Cardiac muscle cell (in vitro differentiated cells and primary cell): ENCODE data around the gene KTN1. TPM values are rescaled to one million over a fixed set of nuclear protein-coding genes. Genes with fewer than 3 reads are reported as not detected.

Experiments
- DNase-seq, 2 donors: peaks; one replicate each; pipeline versions ENCODE4 v3.0.0 to v3.0.0-alpha.2; 2010 to 2017; ENCODE audit warnings: low read depth in 1 of 2, low spot score in 1 of 2
- H3K27ac ChIP-seq: fragments of 200-600 bp; sonication (generic); 2 replicates; pipeline ENCODE4 v1.5.1; 2016
- H3K27me3 ChIP-seq: fragments of 200-600 bp; sonication (generic); 2 replicates; pipeline ENCODE4 v1.6.0; 2016; ENCODE audit warnings: control low read depth
- H3K36me3 ChIP-seq: fragments of 200-600 bp; sonication (generic); 2 replicates; pipeline ENCODE4 v1.5.1; 2016; ENCODE audit warnings: control low read depth
- H3K4me1 ChIP-seq: fragments of 200-600 bp; sonication (generic); 2 replicates; pipeline ENCODE4 v1.8.1; 2017; ENCODE audit warnings: low read depth, mild to moderate bottlenecking, mixed run types
- H3K4me3 ChIP-seq: fragments of 200-600 bp; sonication (generic); 2 replicates; pipeline ENCODE4 v1.5.1; 2016; ENCODE audit warnings: mild to moderate bottlenecking
- H3K9me3 ChIP-seq: fragments of 200-600 bp; sonication (generic); 2 replicates; pipeline ENCODE4 v1.5.1; 2017; ENCODE audit warnings: low read depth, mild to moderate bottlenecking, control low read depth
- CTCF ChIP-seq: IDR thresholded peaks from 2 replicates; pipeline ENCODE4 v1.5.1; 2012; ENCODE audit warnings: low read depth, mild to moderate bottlenecking, low read length
- polyA plus RNA-seq: library from polyadenylated mRNA; unstranded; fragments of >200 nt; fragmentation: Nextera tagmentation; extraction: Ambion mirVana; gene quantifications from 2 replicates; pipeline ENCODE4 v1.2.1, GENCODE V29; 2016
- total RNA-seq: library from RNA; depleted of rRNA; stranded (reverse); fragments of >200 nt; gene quantifications from 2 replicates; pipeline ENCODE4 v1.2.3, GENCODE V29; 2016

KTN1 gene
- total and polyA plus RNA-seq, 2 experiments from 2014 or later: 130 to 214 TPM

- no peak for TF ChIP-seq CTCF
- Histone ChIP-seq H3K9me3 (no peaks in the 10 kb centered on the region), H3K27me3 (no peaks in the 10 kb centered on the region), H3K4me1 (no peaks in the 10 kb centered on the region), H3K27ac (no peak overlapping the region), H3K36me3 (no peaks in the 10 kb centered on the region), H3K4me3 (no peak overlapping the region)
- no peak for DNase-seq
These were observed 111.7 kb downstream of the KTN1 start for GRCh38 chr14:55691659-55692058.

- no peak overlapping the region for H3K27ac ChIP-seq
- H3K36me3 ChIP-seq: no peaks in the 10 kb centered on the region
- H3K4me1 ChIP-seq: no peaks in the 10 kb centered on the region
- no peaks in the 10 kb centered on the region for H3K9me3 ChIP-seq
- no peak for TF ChIP-seq CTCF
- no peak overlapping the region for H3K4me3 ChIP-seq
- H3K27me3 ChIP-seq: no peaks in the 10 kb centered on the region
- DNase-seq: no peak
These were observed 113.9 kb downstream of the KTN1 start for GRCh38 chr14:55693904-55694303.

GRCh38 chr14:55697414-55697861, 117.4 kb downstream of the KTN1 start:
- TF ChIP-seq CTCF: no peak
- Histone ChIP-seq H3K27me3 (no peaks in the 10 kb centered on the region), H3K36me3 (no peaks in the 10 kb centered on the region), H3K4me3 (no peak overlapping the region), H3K4me1 (no peaks in the 10 kb centered on the region), H3K27ac (no peak overlapping the region), H3K9me3 (no peaks in the 10 kb centered on the region)
- peak in 1 of 2 donors; percentile 17 for DNase-seq

- Histone ChIP-seq H3K4me3 (no peak overlapping the region), H3K4me1 (no peaks in the 10 kb centered on the region), H3K9me3 (no peaks in the 10 kb centered on the region), H3K27ac (no peak overlapping the region), H3K36me3 (no peaks in the 10 kb centered on the region), H3K27me3 (no peaks in the 10 kb centered on the region)
- TF ChIP-seq CTCF: no peak
- DNase-seq: no peak
These were observed 118.0 kb downstream of the KTN1 start for GRCh38 chr14:55698051-55698450.

- Histone ChIP-seq H3K27ac (no peak overlapping the region), H3K27me3 (no peaks in the 10 kb centered on the region), H3K9me3 (no peaks in the 10 kb centered on the region), H3K4me1 (no peaks in the 10 kb centered on the region), H3K4me3 (no peak overlapping the region), H3K36me3 (no peaks in the 10 kb centered on the region)
- peak in 1 of 2 donors; percentile 63 for DNase-seq
- TF ChIP-seq CTCF: no peak
These were observed 119.4 kb downstream of the KTN1 start for GRCh38 chr14:55699131-55700057.
